Right cardiac atrium (tissue), 5 donors: ENCODE results near the gene SPATA6L. TPM values are rescaled to one million over a fixed set of nuclear protein-coding genes. Genes with fewer than 3 reads are reported as not detected.

Source experiments
- ATAC-seq, 2 donors: fragments of 200-7000 bp; cut with Tn5 transposase; one replicate each; pipeline versions ENCODE4 v1.8.0 to v1.9.1; 2020; ENCODE audit warnings: moderate library complexity in 2 of 2, mild to moderate bottlenecking in 1 of 2
- DNase-seq, 3 donors: peaks; one replicate each; pipeline ENCODE4 v3.0.0-alpha.2; 2020
- H3K27ac ChIP-seq: one replicate; pipeline ENCODE4 v1.5.1; 2013; ENCODE audit warnings: mild to moderate bottlenecking, low read length, control low read depth, moderate library complexity
- H3K27me3 ChIP-seq: one replicate; pipeline ENCODE4 v1.6.1; 2013; ENCODE audit not compliant: control insufficient read depth, insufficient read depth
- H3K4me1 ChIP-seq: one replicate; pipeline ENCODE4 v1.6.1; 2013; ENCODE audit warnings: low read length; ENCODE audit not compliant: control insufficient read depth, insufficient read depth
- H3K4me3 ChIP-seq: one replicate; pipeline ENCODE4 v1.5.1; 2013; ENCODE audit warnings: low read length, control low read depth
- H3K9me3 ChIP-seq: one replicate; pipeline ENCODE4 v1.6.1; 2013; ENCODE audit warnings: low read length; ENCODE audit not compliant: control insufficient read depth
- WGBS: extraction: QIAGEN DNeasy Blood & Tissue Kit; methylation state at CpG from one replicate; pipeline ENCODE4 v1.1.7; 2013; 5-methylcytosine and 5-hydroxymethylcytosine counted together
- intact Hi-C, 4 donors: fragments of 100-400 bp; cut with DNase I; formaldehyde crosslinking; loops; one replicate each; pipeline versions ENCODE4 v1.11.0 to v1.14.0; 2022 to 2023
- polyA plus RNA-seq: library from polyadenylated mRNA; stranded (reverse); fragments of 200-250 nt; gene quantifications from one replicate; pipeline ENCODE4 v1.2.3, GENCODE V29; 2013
- total RNA-seq, 4 donors: library from RNA; stranded (reverse); fragmentation: NEBNext Ultra II Directional; extraction: Animal tissue kit (Norgen Biotek cat#: 25700); gene quantifications; one replicate each; pipeline ENCODE4 v1.2.1, GENCODE V29; 2021
- donor health status: healthy with polysubstance abuse.
- donor health status: DM: no; HTN: yes; CAD: no.
- donor health status: DM: no; HTN: no; CAD: no.
- donor health status: DM: no; HTN: yes; CAD: no; lungs with severe emphysema.
- donor health status: DM: yes; HTN: yes; CAD: no.

The SPATA6L gene
- total and polyA plus RNA-seq, 5 donors = 0.59 to 1.7 (median 1.6) TPM

- ATAC-seq (no peak), DNase-seq (no peak)
- no peak overlapping the region for H3K4me3 ChIP-seq
- intact Hi-C loops = no loop called here
- H3K4me1 ChIP-seq = no peaks in the 10 kb centered on the region
- no peaks in the 10 kb centered on the region for H3K27me3 ChIP-seq
- WGBS = 79% methylated on average over 4 of the region's 4 CpGs
- no peak overlapping the region for H3K27ac ChIP-seq
- no peaks in the 10 kb centered on the region for H3K9me3 ChIP-seq
These were observed 93.1 kb downstream of the SPATA6L start for GRCh38 chr9:4573176-4573575.

- ATAC-seq = no peak
- 61% methylated on average over 5 of the region's 5 CpGs for WGBS
- no peak for DNase-seq
- Histone ChIP-seq H3K4me1 (no peaks in the 10 kb centered on the region), H3K27me3 (no peaks in the 10 kb centered on the region), H3K4me3 (no peak overlapping the region), H3K27ac (no peak overlapping the region), H3K9me3 (no peaks in the 10 kb centered on the region)
- intact Hi-C loops = no loop called here
These were observed 94.0 kb downstream of the SPATA6L start for GRCh38 chr9:4572184-4572826.

DNA sequence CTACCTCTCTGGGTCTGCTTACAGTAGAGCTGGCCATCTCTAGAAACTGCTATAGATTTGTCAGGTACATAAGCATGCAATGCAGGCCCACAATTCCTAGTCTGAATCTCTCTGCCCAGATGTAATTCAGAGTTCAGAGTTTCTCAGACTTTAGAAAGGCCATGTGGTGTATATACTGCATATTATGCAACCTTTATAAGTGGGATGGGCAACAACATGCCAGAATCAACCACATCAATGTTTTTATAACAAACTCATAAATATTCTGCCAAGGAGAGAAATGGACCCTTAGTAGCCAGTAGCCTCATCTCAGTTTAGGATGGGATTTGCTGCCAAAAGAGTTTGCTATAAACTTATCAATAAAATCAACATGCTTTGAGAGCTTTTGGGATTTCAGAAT, 97.2 kb downstream of the SPATA6L start:
- ATAC-seq = no peak
- no peak overlapping the region for H3K27ac ChIP-seq
- intact Hi-C loops = no loop called here
- H3K9me3 ChIP-seq = no peaks in the 10 kb centered on the region
- no peak overlapping the region for H3K4me3 ChIP-seq
- H3K27me3 ChIP-seq = no peaks in the 10 kb centered on the region
- H3K4me1 ChIP-seq = no peaks in the 10 kb centered on the region
- DNase-seq = no peak

DNA sequence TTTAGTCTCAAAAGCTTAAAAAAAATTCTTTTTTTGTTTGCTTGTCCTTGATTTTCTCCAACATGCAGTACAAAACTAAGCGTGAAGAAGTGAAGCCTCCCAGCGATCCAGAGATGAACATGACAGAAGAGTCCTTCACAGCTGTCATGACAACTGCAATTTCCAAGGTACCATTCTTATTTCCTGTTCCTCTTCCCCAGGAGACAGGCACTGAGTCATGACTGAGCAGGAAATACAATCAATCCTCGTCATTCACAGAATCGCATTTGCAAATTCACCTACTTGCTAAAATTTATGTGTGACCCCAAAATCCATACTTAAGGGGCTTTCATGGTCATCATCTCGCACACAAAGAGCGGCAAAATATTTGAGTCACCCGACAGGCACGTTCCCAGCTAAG, 98.7 kb downstream of the SPATA6L start:
- ATAC-seq (no peak), DNase-seq (no peak)
- WGBS = 84% methylated on average over 8 of the region's 8 CpGs
- H3K9me3 ChIP-seq = no peaks in the 10 kb centered on the region
- intact Hi-C loops = no loop called here
- H3K27ac ChIP-seq = no peak overlapping the region
- no peak overlapping the region for H3K4me3 ChIP-seq
- H3K27me3 ChIP-seq = no peaks in the 10 kb centered on the region
- no peaks in the 10 kb centered on the region for H3K4me1 ChIP-seq

- 89% methylated on average over 2 of the region's 2 CpGs for WGBS
- Histone ChIP-seq H3K4me1 (no peaks in the 10 kb centered on the region), H3K4me3 (no peak overlapping the region), H3K27ac (no peak overlapping the region), H3K9me3 (no peaks in the 10 kb centered on the region), H3K27me3 (no peaks in the 10 kb centered on the region)
- intact Hi-C loops = no loop called here
- DNase-seq (no peak), ATAC-seq (no peak)
These were observed 99.5 kb downstream of the SPATA6L start for GRCh38 chr9:4566806-4567205.

GRCh38 chr9:4563105-4563504, 103.2 kb downstream of the SPATA6L start:
- Histone ChIP-seq H3K27me3 (no peaks in the 10 kb centered on the region), H3K4me3 (no peak overlapping the region), H3K9me3 (no peaks in the 10 kb centered on the region), H3K27ac (no peak overlapping the region), H3K4me1 (no peaks in the 10 kb centered on the region)
- intact Hi-C loops = no loop called here
- ATAC-seq = no peak
- DNase-seq = no peak
- WGBS = 86% methylated on average over 2 of the region's 2 CpGs

- Histone ChIP-seq H3K27ac (no peak overlapping the region), H3K4me3 (no peak overlapping the region), H3K4me1 (no peaks in the 10 kb centered on the region), H3K27me3 (no peaks in the 10 kb centered on the region), H3K9me3 (no peaks in the 10 kb centered on the region)
- DNase-seq (no peak), ATAC-seq (no peak)
- intact Hi-C loops = no loop called here
- WGBS = 66% methylated on average over 8 of the region's 8 CpGs
These were observed 106.8 kb downstream of the SPATA6L start for GRCh38 chr9:4559261-4560182.

- ATAC-seq = peak; percentile 41 to 76
- DNase-seq = no peak
- no peaks in the 10 kb centered on the region for H3K4me1 ChIP-seq
- H3K4me3 ChIP-seq = no peak overlapping the region
- 40% methylated on average over 5 of the region's 5 CpGs for WGBS
- intact Hi-C loops = no loop called here
- H3K9me3 ChIP-seq = no peaks in the 10 kb centered on the region
- H3K27me3 ChIP-seq = no peaks in the 10 kb centered on the region
- H3K27ac ChIP-seq = no peak overlapping the region
These were observed 107.8 kb downstream of the SPATA6L start for GRCh38 chr9:4558371-4558998.

- peaks cover 4% of the 10 kb centered on the region for H3K4me1 ChIP-seq
- no peak overlapping the region for H3K4me3 ChIP-seq
- intact Hi-C loops = no loop called here
- DNase-seq (peak in 1 of 3 donors; percentile 24), ATAC-seq (peak; percentile 47 to 87)
- WGBS = 61% methylated on average over 2 of the region's 2 CpGs
- no peaks in the 10 kb centered on the region for H3K27me3 ChIP-seq
- peak overlapping the region; percentile 72 for H3K27ac ChIP-seq
- no peaks in the 10 kb centered on the region for H3K9me3 ChIP-seq
These were observed 111.0 kb downstream of the SPATA6L start for GRCh38 chr9:4555236-4555635.

- intact Hi-C loops = no loop called here
- Histone ChIP-seq H3K4me3 (no peak overlapping the region), H3K9me3 (no peaks in the 10 kb centered on the region), H3K27ac (peak overlapping the region; percentile 48), H3K27me3 (no peaks in the 10 kb centered on the region), H3K4me1 (peaks cover 9% of the 10 kb centered on the region)
- peak in 2 of 3 donors; percentile 25 to 55 for DNase-seq
- ATAC-seq = peak; percentile 49 to 84
- 68% methylated on average over 1 of the region's 1 CpG for WGBS
These were observed 112.3 kb downstream of the SPATA6L start for GRCh38 chr9:4553951-4554381.
